ENCODE measurements around the gene FGF12. TPM values are rescaled to one million over a fixed set of nuclear protein-coding genes. Genes with fewer than 3 reads are reported as not detected.

FGF12 gene
- total RNA-seq, 1 experiment from 2014 or later: 0.07 TPM

DNA sequence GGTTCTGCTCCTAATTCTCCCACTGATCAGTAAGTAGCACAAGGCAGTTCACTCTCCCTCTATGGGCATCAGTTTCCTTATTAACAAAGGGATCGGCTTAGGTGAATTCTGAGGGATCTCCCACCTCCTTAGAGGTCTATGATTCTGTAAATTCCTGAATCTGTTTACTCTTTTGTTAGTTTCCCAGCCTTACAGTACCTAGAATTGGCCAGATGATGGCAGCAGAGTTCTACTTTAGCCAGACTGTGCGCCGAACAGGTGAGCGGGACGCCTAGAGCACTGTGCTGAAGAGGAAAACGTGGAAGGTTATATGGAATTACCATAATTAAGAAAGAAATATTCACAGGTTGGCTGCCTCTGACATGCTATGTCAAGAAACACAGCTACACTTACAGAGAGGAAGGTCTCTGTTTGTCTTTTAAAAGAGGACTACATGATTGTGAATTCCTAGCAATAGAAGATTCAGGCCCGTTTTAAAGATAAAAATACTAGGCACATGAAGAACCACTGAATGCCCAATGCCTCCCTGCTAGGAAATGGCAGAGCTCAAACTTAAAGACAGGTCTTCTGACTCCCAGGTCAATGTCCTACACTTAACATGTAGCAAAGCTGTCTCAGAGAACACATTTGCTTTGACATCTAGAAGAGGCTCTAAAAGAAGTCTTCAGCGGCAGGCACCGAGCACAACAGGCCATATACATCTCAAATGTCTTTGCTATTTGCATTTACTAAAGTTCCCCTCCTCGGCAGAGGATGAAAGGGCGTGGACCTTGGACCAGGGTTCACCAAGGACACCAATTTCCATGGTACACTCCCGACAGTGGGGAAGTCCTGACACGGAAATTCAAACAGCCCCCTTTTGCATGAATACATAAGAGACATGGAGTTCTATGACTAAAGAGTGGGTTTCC, 259.9 kb downstream of the FGF12 start:
- no peaks in the 10 kb centered on the region for H4K20me1 ChIP-seq (ENCODE audit: insufficient read depth)

More for the DNA sequence above, 259.9 kb downstream of the FGF12 start:
- Histone ChIP-seq H3K9me2 (ENCODE audit: insufficient read depth) (no peaks in the 10 kb centered on the region), H3K27ac (ENCODE audit: low read depth, low read length) (no peak overlapping the region), H3K9me3 (ENCODE audit: control insufficient read depth in 1 of 2, insufficient read depth in 1 of 2, low read depth in 1 of 2, low read length in 2 of 2) (no peaks in the 10 kb centered on the region), H3K27me3 (ENCODE audit: insufficient read depth, low read length) (peaks cover 56% of the 10 kb centered on the region), H3K36me3 (ENCODE audit: control insufficient read depth in 1 of 2, insufficient read depth in 2 of 2, low read length in 2 of 2) (no peaks in the 10 kb centered on the region), H3K79me2 (ENCODE audit: insufficient read depth, low read length) (no peaks in the 10 kb centered on the region), H3K4me2 (ENCODE audit: low read length) (no peak overlapping the region), H3K4me3 (replicated peaks in 1 of 2; ENCODE audit: low read depth in 1 of 2, low read length in 2 of 2) (no peak overlapping the region), H3K4me1 (ENCODE audit: control insufficient read depth in 1 of 2, insufficient read depth in 2 of 2, low read length in 2 of 2) (no peaks in the 10 kb centered on the region), H3K9ac (ENCODE audit: low read length) (no peak overlapping the region), H2AFZ (ENCODE audit: low read depth, low read length, poor library complexity, severe bottlenecking) (no peak overlapping the region)
- TF ChIP-seq ZNF274 (IDR thresholded peaks at IDR 0.05; ENCODE audit: low read depth, low read length) (no peak), RAD21 (IDR thresholded peaks at IDR 0.05; ENCODE audit: low read depth) (peak; percentile 86), POLR2A (IDR thresholded peaks at IDR 0.05; ENCODE audit: borderline replicate concordance, extremely low read depth, insufficient read depth, insufficient read length) (no peak), CBX3 (IDR thresholded peaks at IDR 0.05; ENCODE audit: low read depth) (no peak), EZH2 (IDR thresholded peaks at IDR 0.05) (no peak), EGR1 (IDR thresholded peaks at IDR 0.05; ENCODE audit: low read depth) (no peak), ZFX (IDR thresholded peaks at IDR 0.05) (no peak), CEBPB (IDR thresholded peaks at IDR 0.05; ENCODE audit: low read depth) (no peak), FOSL1 (IDR thresholded peaks at IDR 0.05; ENCODE audit: low read depth) (no peak), EZH2phosphoT487 (IDR thresholded peaks at IDR 0.05; ENCODE audit: borderline replicate concordance) (no peak)
- TF ChIP-seq, protein P1, sequence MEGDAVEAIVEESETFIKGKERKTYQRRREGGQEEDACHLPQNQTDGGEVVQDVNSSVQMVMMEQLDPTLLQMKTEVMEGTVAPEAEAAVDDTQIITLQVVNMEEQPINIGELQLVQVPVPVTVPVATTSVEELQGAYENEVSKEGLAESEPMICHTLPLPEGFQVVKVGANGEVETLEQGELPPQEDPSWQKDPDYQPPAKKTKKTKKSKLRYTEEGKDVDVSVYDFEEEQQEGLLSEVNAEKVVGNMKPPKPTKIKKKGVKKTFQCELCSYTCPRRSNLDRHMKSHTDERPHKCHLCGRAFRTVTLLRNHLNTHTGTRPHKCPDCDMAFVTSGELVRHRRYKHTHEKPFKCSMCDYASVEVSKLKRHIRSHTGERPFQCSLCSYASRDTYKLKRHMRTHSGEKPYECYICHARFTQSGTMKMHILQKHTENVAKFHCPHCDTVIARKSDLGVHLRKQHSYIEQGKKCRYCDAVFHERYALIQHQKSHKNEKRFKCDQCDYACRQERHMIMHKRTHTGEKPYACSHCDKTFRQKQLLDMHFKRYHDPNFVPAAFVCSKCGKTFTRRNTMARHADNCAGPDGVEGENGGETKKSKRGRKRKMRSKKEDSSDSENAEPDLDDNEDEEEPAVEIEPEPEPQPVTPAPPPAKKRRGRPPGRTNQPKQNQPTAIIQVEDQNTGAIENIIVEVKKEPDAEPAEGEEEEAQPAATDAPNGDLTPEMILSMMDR (IDR thresholded peaks at IDR 0.05 in 2 of 3, conservative IDR thresholded peaks at IDR 0.05 in 1 of 3; ENCODE audit: borderline replicate concordance in 1 of 3, insufficient read depth in 1 of 3, low read depth in 2 of 3, low read length in 2 of 3): peak; percentile 61 to 94 (median 81)
- TF ChIP-seq, protein P2, sequence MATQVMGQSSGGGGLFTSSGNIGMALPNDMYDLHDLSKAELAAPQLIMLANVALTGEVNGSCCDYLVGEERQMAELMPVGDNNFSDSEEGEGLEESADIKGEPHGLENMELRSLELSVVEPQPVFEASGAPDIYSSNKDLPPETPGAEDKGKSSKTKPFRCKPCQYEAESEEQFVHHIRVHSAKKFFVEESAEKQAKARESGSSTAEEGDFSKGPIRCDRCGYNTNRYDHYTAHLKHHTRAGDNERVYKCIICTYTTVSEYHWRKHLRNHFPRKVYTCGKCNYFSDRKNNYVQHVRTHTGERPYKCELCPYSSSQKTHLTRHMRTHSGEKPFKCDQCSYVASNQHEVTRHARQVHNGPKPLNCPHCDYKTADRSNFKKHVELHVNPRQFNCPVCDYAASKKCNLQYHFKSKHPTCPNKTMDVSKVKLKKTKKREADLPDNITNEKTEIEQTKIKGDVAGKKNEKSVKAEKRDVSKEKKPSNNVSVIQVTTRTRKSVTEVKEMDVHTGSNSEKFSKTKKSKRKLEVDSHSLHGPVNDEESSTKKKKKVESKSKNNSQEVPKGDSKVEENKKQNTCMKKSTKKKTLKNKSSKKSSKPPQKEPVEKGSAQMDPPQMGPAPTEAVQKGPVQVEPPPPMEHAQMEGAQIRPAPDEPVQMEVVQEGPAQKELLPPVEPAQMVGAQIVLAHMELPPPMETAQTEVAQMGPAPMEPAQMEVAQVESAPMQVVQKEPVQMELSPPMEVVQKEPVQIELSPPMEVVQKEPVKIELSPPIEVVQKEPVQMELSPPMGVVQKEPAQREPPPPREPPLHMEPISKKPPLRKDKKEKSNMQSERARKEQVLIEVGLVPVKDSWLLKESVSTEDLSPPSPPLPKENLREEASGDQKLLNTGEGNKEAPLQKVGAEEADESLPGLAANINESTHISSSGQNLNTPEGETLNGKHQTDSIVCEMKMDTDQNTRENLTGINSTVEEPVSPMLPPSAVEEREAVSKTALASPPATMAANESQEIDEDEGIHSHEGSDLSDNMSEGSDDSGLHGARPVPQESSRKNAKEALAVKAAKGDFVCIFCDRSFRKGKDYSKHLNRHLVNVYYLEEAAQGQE (IDR thresholded peaks at IDR 0.05; ENCODE audit: low read depth): no peak
- intact Hi-C loops (cut with micrococcal nuclease): loop anchor here (1.0 to 10.0 kb wide), 4 partner anchors 99 to 1105 kb away; no protein-coding TSS in a partner anchor
- ATAC-seq (peak; percentile 97), DNase-seq (ENCODE audit: low read depth, low spot score) (peak; percentile 37)
- POLR2A ChIA-PET: no interaction called here
- RAD21 ChIA-PET (ENCODE audit: low non-redundant PET in 1 of 2, low total read pairs in 2 of 2, uncharacterized antibody in 2 of 2, unreplicated experiment in 2 of 2): no interaction called here
- no TSS peak for BruUV-seq (replicated peaks)
- CTCF ChIA-PET: interaction anchor here (0.7 kb wide), 1 partner anchor 335 kb away, joined by 3 read pairs; no protein-coding TSS in a partner anchor
